NCI-H2171 treated with DMSO at 0.1 percent for 48 hours (cell line): ENCODE results near the gene TDRD12.
A peak's percentile ranks its signal among the peaks of the same experiment; 100 is the strongest.

ENCODE experiments used
- DNase-seq: peaks from one replicate; lab custom pipeline; 2025; lab: John Stamatoyannopoulos, UW

TDRD12 gene

DNA sequence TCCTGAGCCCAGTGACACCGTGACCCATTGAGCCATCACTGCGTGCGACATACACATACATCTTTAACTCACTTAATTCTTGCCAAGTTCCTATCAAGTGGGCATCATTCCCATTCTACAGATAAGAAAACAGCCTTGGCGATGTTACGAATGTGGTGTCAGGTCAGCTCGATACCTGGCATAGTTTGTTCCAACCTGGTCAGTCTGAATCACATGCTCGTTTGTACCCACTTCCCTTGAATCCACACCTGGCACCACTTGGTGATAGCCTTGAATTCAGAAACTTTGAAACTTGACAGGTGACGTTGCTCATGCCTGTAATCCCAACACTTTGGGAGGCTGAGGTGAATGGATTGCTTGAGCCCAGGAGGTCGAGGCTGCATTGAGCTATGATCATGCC lies 90.9 kb downstream of the TDRD12 start:
- no peak for DNase-seq

GRCh38 chr19:32811151-32811550 lies 91.6 kb downstream of the TDRD12 start:
- peak; percentile 12 for DNase-seq

- DNase-seq = no peak
Observed at GRCh38 chr19:32812036-32812435, 92.5 kb downstream of the TDRD12 start.

DNA sequence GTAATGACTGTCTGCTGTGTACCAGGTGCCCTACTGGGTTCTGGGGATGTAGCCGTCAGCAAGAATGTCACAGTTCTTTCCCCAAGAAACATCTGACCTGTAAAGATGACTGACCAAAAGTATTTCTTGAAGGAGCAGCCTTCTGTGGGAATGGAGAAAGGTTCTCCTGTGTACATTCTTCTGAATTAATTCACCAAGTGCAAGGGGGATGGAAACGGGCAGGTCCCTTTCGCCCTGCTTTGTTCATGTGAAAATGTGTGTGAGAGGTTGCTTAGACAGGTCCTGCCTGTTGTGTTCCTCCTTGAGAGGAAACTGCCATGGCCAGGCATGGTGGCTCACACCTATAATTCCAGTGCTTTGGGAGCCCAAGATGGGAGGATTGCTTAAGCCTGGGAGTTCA lies 93.0 kb downstream of the TDRD12 start:
- no peak for DNase-seq

GRCh38 chr19:32813862-32814425 lies 94.4 kb downstream of the TDRD12 start:
- no peak for DNase-seq

DNA sequence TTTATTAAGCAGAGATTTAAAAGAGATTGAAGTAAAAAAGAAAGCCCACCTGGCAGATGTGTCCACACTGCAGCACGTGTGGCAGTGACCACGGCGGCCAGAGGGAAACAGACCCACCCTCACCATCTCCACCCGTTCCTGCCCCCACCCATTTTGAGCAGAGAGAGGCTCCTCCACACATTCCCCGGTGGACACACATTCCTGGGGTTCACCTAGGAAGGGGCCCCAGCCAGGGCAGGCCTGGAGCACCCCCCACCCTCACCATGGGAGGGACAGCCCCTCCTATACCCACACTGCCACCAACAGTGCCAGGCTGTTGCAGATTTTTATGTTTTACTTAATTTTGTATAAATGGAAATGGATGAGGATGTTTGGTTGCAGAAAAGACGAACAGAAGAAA lies 95.1 kb downstream of the TDRD12 start:
- no peak for DNase-seq

GRCh38 chr19:32816555-32817099 lies 97.1 kb downstream of the TDRD12 start:
- no peak for DNase-seq

DNA sequence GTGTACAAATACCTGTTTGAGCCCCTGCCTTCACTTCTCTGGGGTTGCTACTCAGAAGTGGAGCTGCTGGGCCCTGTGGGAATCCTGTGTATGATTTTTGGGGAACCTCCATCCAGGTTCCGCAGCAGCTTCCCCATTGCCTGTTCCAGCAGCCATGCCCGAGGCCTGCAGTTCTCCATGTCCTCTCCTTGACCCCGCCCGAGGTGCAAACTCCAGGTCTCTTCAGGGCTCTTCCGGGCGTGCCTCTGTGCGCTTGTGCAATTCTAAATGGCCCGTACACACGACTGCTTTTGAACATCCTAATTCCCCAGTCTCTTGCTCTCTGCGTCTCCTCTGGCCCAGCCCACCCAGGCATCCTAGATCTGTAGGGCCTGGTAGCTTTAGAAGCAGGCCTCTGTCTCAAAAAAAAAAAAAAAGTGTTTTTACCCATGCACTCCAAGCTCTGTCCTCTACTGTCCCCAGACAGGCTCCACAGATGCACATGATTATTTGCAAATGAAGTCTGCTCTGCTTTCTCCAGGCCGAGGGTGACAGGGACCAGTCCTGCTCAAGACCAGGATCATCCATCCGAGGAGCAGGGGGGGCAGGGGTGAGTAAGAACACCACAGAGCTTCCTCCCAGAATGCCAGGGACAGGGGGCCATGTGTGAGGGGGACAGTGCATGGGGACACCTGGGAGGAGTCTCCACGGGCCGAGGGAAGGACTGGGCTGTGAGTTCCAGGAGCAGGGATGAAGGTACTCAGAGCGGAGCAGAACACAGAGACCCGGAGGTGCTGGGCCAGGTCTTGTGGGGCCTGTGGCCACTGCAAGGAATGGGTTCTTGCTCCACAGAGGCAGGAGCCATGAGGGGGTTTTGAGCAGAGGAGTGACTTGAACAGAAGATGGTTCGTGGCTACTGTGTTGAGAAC lies 98.3 kb downstream of the TDRD12 start:
- no peak for DNase-seq

DNA sequence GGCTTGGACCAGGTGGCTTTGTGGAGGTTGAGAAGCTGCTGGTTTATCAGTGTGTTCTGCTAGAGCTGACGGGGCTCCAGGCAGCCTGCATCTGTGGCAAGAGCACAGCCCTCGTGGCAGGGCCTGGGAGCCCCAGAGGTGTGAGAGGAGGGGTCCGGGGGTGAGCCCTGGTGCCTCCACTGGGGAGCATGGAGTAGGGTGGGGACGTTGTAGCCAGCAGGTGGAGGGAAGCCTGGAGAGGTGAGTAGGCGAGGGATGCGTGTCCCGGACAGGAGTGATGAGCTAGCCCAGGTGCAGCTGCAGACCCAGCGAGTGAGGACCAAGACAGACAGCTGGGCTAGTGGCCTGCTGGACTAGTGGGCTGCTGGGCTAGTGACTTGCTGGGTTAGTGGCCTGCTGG lies 99.0 kb downstream of the TDRD12 start:
- DNase-seq = no peak

GRCh38 chr19:32819419-32820400 lies 100.1 kb downstream of the TDRD12 start:
- no peak for DNase-seq

GRCh38 chr19:32822916-32823746 lies 103.6 kb downstream of the TDRD12 start:
- DNase-seq = no peak

GRCh38 chr19:32823747-32824102 lies 104.2 kb downstream of the TDRD12 start:
- DNase-seq = no peak

GRCh38 chr19:32824191-32824751 lies 104.7 kb downstream of the TDRD12 start:
- DNase-seq = no peak

DNA sequence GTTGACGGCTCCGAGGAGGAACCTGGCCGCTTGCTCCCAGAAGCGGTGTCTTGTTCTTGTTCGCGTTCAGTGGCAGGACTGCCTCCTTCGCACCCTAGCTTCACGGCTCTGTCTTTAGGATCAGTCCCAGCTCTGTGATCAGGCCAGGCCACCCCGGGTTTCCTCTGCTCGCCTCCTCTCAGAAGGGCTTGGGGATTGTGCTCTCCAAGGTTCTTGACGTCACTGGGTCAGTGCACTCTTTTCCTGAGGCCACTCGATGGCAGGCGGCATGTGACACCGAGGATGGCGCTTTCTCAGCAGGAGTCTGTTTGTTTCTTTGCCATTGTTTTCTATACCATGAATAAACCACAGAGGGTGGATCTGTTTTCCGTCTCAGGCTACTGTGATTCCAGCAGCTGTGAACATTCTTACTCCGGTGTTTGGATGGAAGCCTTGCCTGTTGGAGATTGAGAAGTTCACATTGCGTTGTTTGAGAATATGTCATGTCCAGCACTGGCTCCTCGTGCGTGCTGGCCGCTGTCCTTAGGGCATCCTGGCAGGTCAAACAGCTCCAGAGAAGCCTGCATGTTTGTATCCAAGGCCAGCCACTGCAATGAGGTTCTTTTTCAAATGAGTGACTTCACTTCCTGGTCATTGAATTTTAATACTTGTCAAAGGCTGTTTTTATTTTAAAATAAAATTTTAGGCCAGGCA lies 105.5 kb downstream of the TDRD12 start:
- DNase-seq = no peak

DNA sequence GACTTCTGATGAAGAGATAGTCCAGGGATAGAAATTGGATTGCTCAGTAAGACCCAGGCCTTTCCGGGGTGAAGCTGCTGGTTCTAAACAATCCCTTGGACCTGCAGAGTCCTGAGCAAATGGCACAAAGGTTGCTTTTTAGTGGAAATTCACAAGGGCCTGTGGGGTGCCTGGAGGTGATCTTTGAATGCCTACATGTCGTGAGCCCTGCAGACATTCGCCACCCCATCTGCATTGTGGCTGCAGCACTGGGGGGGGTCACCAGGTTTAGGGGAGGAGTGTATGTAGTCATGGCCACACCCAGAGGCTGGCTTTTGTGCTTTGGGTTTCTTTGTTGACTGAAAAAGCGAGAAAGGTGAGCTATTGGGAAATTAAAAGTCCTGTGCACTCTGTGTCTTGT lies 108.6 kb downstream of the TDRD12 start:
- DNase-seq = no peak

DNA sequence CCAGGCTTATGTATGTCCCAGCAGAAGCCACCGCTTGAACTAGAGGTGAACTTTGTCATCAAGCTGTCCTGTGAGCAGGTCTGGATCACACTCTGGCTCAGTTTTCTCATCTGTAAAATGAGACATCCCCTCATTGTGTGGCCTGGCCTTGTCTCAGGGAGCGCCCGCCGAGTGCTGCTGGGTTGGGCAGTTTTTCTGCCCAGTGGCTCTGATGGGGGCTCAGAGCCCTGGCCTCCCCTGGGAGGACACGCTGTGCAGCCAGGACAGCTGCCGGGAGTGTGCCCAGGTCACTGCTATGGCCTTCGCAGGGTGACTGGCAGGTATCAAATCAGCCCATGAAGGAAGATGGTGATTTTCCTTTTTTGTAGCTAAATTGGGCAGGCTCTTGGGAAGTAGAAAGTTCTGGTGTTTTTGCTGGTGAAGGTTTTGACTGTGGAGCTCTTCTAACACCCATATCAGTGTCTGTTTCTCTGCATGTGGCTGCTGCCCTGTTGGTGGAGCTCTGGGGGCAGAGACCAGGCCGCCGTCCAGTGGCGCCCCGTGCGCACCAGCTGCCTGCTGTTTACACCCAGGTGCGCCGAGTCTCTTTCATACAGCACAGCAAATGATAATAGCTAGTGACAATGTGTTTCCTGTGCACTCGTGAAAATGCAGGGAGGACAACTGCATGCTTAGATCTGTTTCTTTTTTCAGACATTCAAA lies 109.2 kb downstream of the TDRD12 start:
- DNase-seq = no peak

DNA sequence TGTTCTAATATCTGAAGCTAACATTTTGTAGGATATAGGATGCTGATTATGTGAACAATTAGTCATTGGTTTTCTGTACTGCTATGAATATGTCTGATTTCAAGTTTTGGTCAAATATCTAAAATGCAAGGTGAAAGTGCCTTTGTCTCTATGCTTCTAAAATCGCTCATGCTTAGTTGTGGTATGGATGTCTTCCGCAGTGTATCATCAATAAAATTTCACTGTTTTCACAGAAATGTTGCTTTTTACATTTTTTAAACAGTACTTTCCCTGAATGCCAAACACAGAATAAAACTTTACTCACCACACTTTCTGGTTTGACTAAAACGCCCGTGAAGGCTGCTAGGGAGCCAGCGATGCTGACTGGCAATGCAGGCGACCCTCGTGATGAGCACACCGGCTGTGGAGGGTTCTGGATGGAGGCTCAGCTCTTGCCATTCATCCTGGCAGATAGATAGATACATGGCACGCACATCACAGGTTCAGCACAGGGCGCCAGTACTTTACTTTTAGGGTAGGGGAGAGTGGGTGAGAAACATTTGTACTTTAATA lies 109.9 kb downstream of the TDRD12 start:
- DNase-seq = no peak

DNA sequence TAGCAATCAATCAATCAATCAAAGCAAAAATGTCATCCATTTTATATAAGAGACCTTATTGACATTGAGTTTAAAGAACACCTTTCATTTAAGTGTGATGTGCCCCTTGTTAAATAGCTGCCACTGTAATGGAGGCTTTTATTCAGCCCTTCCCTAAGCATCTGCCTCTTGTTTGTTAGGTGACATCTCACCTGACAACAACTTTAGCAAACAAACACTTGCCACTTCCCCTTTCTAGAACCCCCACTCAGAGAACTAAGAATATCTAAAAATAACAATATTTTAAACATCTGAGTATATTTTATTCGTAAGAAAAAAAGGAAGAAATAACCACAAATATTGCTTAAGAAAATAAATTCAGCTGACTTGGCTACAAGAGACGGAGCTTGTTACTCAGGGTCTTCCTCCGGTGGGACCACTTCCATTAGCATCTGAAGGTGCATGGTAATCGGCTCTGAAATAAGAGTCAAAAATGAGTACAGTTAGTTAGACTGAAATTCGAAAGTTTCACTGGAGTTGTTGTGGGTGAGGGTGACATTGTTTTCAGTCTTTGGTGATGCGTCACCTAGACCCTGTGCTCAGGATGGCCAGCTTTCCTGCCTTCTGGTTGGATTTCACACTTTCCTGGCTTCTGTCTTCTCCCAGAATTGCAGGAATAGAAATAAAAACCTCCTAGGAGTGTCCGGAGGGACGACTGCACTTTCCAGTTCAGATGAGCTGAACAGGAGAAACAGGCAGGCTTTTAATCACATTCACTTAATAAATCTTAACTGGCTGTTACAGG lies 110.9 kb downstream of the TDRD12 start:
- no peak for DNase-seq

DNA sequence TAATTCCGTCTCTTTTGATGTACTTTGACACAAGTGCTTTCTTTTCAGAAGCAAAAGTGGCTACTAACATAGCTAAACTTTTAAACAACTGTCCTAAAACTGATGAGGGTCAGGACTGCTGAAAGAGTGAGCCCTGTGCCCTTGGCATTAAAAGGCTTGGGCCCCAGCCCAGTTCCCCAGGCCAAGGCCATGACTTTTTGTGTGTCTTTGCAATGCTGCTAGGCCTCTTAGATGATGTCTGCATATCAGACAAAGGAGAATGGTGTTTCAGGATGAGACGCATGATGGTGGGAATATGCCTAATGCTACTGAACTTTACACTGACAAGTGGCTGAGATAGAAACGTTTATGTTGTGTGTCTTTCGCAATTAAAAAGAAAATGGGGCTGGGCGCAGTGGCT lies 112.0 kb downstream of the TDRD12 start:
- no peak for DNase-seq
